OCI-LY3 (cell line): ENCODE measurements around the gene KCNIP1.

Source experiments
- EZH2phosphoT487 ChIP-seq: fragments of 200-600 bp; shearing (Covaris generic); IDR thresholded peaks from 2 replicates; pipeline ENCODE4 v1.6.1; 2018; ENCODE audit warnings: antibody characterized with exemption, mixed run types, low read depth
- TF ChIP-seq, protein P1 (sequence below): fragments of 200-600, 300-600 bp; sonication (generic); IDR thresholded peaks from 2 replicates; pipeline ENCODE4 v1.5.1; 2014; ENCODE audit warnings: antibody characterized with exemption, low read length, low read depth

- TF ChIP-seq, protein P1, sequence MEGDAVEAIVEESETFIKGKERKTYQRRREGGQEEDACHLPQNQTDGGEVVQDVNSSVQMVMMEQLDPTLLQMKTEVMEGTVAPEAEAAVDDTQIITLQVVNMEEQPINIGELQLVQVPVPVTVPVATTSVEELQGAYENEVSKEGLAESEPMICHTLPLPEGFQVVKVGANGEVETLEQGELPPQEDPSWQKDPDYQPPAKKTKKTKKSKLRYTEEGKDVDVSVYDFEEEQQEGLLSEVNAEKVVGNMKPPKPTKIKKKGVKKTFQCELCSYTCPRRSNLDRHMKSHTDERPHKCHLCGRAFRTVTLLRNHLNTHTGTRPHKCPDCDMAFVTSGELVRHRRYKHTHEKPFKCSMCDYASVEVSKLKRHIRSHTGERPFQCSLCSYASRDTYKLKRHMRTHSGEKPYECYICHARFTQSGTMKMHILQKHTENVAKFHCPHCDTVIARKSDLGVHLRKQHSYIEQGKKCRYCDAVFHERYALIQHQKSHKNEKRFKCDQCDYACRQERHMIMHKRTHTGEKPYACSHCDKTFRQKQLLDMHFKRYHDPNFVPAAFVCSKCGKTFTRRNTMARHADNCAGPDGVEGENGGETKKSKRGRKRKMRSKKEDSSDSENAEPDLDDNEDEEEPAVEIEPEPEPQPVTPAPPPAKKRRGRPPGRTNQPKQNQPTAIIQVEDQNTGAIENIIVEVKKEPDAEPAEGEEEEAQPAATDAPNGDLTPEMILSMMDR, result no peak
- TF ChIP-seq EZH2phosphoT487, result no peak
Observed at GRCh38 chr5:170468633-170469285, 35.1 kb upstream of the KCNIP1 start.
